Neural cell (in vitro differentiated cells): ENCODE data around the gene ELK4.

ENCODE experiments used
- EP300 ChIP-seq: fragments of 450-650 bp; conservative IDR thresholded peaks from 2 replicates; pipeline ENCODE4 v1.6.1; 2014; ENCODE audit warnings: antibody characterized with exemption, mild to moderate bottlenecking, moderate library complexity; ENCODE audit not compliant: poor library complexity, severe bottlenecking
- EZH2 ChIP-seq: fragments of 200-600, 300-800 bp; shearing (Covaris generic), sonication (generic); IDR thresholded peaks from 2 replicates; pipeline ENCODE4 v1.6.1; 2014; ENCODE audit warnings: antibody characterized with exemption, low read length, borderline replicate concordance, mild to moderate bottlenecking; ENCODE audit not compliant: insufficient read depth, poor library complexity, severe bottlenecking
- REST ChIP-seq: IDR thresholded peaks from 2 replicates; pipeline ENCODE4 v1.6.1; 2012; ENCODE audit warnings: borderline replicate concordance
- TAF1 ChIP-seq: IDR thresholded peaks from 2 replicates; pipeline ENCODE4 v1.6.1; 2012; ENCODE audit warnings: low read depth
- TF ChIP-seq, protein P1 (sequence below): fragments of 450-650 bp; IDR thresholded peaks from 2 replicates; pipeline ENCODE4 v1.5.1; 2014; ENCODE audit warnings: antibody characterized with exemption, mild to moderate bottlenecking, moderate library complexity; ENCODE audit not compliant: poor library complexity, severe bottlenecking

GRCh38 chr1:205642679-205643307 lies 11.0 kb upstream of the ELK4 start:
- TF ChIP-seq TAF1, result no peak
- TF ChIP-seq, protein P1, sequence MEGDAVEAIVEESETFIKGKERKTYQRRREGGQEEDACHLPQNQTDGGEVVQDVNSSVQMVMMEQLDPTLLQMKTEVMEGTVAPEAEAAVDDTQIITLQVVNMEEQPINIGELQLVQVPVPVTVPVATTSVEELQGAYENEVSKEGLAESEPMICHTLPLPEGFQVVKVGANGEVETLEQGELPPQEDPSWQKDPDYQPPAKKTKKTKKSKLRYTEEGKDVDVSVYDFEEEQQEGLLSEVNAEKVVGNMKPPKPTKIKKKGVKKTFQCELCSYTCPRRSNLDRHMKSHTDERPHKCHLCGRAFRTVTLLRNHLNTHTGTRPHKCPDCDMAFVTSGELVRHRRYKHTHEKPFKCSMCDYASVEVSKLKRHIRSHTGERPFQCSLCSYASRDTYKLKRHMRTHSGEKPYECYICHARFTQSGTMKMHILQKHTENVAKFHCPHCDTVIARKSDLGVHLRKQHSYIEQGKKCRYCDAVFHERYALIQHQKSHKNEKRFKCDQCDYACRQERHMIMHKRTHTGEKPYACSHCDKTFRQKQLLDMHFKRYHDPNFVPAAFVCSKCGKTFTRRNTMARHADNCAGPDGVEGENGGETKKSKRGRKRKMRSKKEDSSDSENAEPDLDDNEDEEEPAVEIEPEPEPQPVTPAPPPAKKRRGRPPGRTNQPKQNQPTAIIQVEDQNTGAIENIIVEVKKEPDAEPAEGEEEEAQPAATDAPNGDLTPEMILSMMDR, result no peak
- no peak for TF ChIP-seq EZH2
- no peak for TF ChIP-seq EP300
- TF ChIP-seq REST, result no peak
